Activated T-cell treated with anti-CD3 and anti-CD28 coated beads for 24 hours (primary cell): Measurements from ENCODE around the gene PHKB.

Experiments used
- DNase-seq: peaks from one replicate; pipeline ENCODE4 v3.0.0-alpha.2; 2020; ENCODE audit warnings: low read depth

The PHKB gene

DNA sequence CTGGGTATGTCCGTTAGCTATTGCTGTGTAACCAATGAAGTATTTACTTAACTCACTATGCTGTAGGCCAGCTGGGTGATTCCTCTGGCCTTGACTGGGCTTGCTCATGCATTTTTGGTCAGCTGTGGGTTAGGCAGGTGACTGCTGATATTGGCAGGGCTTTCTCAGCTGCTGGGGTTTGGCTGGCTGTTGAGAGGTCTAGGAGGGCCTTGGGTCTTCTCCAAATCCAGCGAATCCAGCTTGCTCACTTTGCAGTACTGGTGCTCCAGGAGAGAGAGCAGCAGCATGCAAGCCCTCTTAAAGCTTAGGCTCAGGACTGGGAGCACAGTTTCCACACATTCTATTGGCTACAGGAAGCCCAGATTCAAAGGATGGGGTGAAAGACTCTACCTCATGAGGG, 270.1 kb downstream of the PHKB start:
- no peak for DNase-seq

DNA sequence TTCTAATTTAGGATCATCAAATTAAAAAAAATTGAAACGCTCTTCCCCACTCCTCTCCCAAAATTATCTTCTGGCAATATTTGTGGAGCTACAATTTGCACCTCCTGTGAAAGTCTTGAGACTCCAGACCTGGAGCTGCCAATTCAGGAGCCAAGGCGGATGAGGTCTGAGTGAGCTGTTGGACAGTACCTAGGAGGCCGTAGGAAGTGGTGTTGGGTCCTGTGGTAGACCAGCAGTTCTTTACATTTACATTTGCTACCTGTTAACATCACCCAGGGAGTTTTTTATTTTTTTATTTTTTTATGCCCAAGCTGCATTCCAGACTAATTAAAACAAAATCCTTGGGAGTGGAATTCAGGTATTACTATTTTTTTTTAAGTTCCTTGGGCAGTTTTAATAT, 271.0 kb downstream of the PHKB start:
- no peak for DNase-seq

DNA sequence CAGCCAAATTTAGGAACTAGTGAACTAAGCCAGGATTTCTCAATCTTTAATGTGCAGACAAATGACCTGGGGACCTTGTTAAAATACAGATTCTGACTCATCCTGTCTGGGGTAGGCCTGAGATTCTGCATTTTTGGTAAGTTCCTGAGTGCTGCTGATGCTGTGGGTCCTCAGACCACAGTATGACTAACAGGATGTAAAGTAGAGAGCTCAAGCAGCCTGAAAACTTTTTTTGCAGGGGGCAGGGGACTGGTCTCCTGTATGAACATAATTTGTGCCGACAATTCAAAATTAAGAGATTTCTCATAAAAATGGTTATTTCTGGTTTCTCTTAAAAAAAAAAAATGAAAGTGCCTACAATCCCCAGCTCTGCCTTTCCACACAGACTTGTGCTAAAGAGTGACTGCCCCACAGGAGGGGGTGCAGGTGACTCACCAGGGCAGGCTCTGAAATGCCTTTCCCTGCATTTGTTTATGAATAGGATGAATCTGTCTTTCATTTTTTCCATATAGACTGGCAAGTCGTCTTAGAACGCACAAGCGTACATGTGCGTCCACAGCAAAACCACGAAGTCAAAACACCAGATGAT, 271.5 kb downstream of the PHKB start:
- DNase-seq, result no peak

GRCh38 chr16:47734081-47734857, 273.1 kb downstream of the PHKB start:
- no peak for DNase-seq

DNA sequence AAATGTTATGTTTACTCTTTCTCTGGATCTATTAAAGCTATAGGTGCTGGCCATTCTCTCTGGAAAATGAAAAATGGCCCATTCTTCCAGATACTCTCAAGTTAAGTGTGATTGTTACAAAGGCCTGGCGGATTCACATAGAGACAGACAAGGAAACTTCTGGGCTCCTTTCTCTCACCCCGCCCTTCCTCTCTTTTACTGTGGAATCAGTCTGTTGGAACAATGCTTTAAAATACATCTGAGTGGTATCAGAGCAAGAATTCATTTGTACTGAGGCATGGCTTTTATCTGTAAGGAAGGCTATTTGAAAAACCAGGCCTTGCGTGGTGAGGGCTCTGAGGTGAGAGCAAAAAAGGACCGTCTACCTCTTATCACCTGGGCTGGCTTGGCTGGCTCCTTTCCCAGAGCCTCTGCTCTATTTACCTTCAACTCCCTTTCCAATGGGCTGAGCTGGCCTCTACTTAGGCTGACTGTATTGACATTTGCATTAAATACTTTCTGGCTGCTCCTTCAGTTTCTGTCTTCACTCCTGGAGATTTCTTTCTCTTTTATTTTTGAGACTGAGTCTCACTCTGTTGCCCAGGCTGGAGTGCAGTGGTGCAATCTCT, 274.0 kb downstream of the PHKB start:
- no peak for DNase-seq

DNA sequence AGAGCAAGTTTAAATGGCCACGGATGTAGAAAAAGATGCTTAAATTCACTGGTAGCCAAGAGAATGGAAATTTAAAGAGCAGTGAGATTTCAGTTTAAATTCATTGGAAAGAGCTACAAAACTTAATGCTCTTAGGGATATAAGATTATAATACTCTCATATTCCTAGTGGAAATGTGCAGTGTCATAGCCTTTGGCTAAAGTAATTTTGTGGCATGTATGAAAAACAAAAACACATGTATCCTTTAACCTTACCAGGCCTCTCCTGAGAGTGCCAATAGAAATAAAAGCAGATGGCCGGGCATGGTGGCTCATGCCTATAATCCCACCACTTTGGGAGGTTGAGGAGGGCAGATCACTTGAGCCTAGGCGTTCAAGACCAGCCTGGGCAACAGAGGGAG, 289.2 kb downstream of the PHKB start:
- DNase-seq, result no peak
